Smooth muscle cell of the brain vasculature (primary cell): ENCODE results near the gene FAM200B.
A peak's percentile ranks its signal among the peaks of the same experiment; 100 is the strongest.
"Not testable (repeated sequence)": the region's sequence is repeated elsewhere in the genome, so short reads cannot be mapped to it uniquely, and the experiment has no call there.

Source experiments
- DNase-seq: peaks from one replicate; pipeline ENCODE4 v3.0.0-alpha.2; 2012; ENCODE audit warnings: low read depth, low spot score

Gene FAM200B

GRCh38 chr4:15695729-15696128 lies 14.1 kb downstream of the FAM200B start:
- DNase-seq, result no peak

- no peak for DNase-seq
Observed at GRCh38 chr4:15696866-15697265, 15.2 kb downstream of the FAM200B start.

- DNase-seq, result no peak
Observed at GRCh38 chr4:15702941-15703403, 21.3 kb downstream of the FAM200B start, which contains the start of gene BST1. Gene BST1 (plus strand): TSS chr4:15703065. CDS start chr4:15703145, 80 bp downstream.

- DNase-seq, result no peak
Observed at GRCh38 chr4:15703439-15703838, 21.8 kb downstream of the FAM200B start.

- no peak for DNase-seq
Observed at GRCh38 chr4:15704129-15704528, 22.5 kb downstream of the FAM200B start.

- no peak for DNase-seq
Observed at GRCh38 chr4:15706646-15707362, 25.2 kb downstream of the FAM200B start.

GRCh38 chr4:15707363-15707715 lies 25.7 kb downstream of the FAM200B start:
- DNase-seq, result no peak

GRCh38 chr4:15711762-15712161 lies 30.1 kb downstream of the FAM200B start:
- DNase-seq, result no peak

- DNase-seq, result no peak
Observed at GRCh38 chr4:15712214-15712613, 30.6 kb downstream of the FAM200B start.

GRCh38 chr4:15714141-15714540 lies 32.5 kb downstream of the FAM200B start:
- no peak for DNase-seq

GRCh38 chr4:15714646-15715435 lies 33.2 kb downstream of the FAM200B start:
- DNase-seq, result no peak

GRCh38 chr4:15716115-15716514 lies 34.5 kb downstream of the FAM200B start:
- DNase-seq, result no peak

GRCh38 chr4:15717086-15717485 lies 35.5 kb downstream of the FAM200B start:
- DNase-seq, result no peak

GRCh38 chr4:15717657-15718416 lies 36.2 kb downstream of the FAM200B start:
- DNase-seq, result no peak

- DNase-seq, result no peak
Observed at GRCh38 chr4:15718465-15718864, 36.8 kb downstream of the FAM200B start.

- DNase-seq, result no peak
Observed at GRCh38 chr4:15718959-15719358, 37.3 kb downstream of the FAM200B start.

- DNase-seq, result no peak
Observed at GRCh38 chr4:15719506-15719905, 37.9 kb downstream of the FAM200B start.

- no peak for DNase-seq
Observed at GRCh38 chr4:15720851-15721250, 39.2 kb downstream of the FAM200B start.

GRCh38 chr4:15725608-15726007 lies 44.0 kb downstream of the FAM200B start:
- no peak for DNase-seq

GRCh38 chr4:15729910-15730533 lies 48.4 kb downstream of the FAM200B start:
- peak; percentile 17 for DNase-seq

GRCh38 chr4:15733061-15733460 lies 51.4 kb downstream of the FAM200B start:
- DNase-seq, result not testable (repeated sequence)

GRCh38 chr4:15735536-15735935 lies 53.9 kb downstream of the FAM200B start:
- no peak for DNase-seq
